VCaP (cell line): ENCODE data around the gene PSMD12.

Experiments used
- H3K27ac ChIP-seq: fragments of 450-650 bp; 2 replicates; pipeline ENCODE4 v1.5.1; 2017
- CTCF ChIP-seq: fragments of 450-650 bp; conservative IDR thresholded peaks from 2 replicates; pipeline ENCODE4 v1.5.1; 2017; ENCODE audit warnings: mild to moderate bottlenecking, moderate library complexity

Gene PSMD12

GRCh38 chr17:67385122-67385988 lies 19.0 kb upstream of the PSMD12 start:
- TF ChIP-seq CTCF, result no peak
- H3K27ac ChIP-seq, result no peak overlapping the region

GRCh38 chr17:67381929-67382257 lies 15.5 kb upstream of the PSMD12 start:
- no peak for TF ChIP-seq CTCF
- H3K27ac ChIP-seq, result peak overlapping the region; percentile 48

GRCh38 chr17:67379251-67379630 lies 12.9 kb upstream of the PSMD12 start:
- no peak for TF ChIP-seq CTCF
- H3K27ac ChIP-seq, result no peak overlapping the region; the same call in 1 of the 2 replicates

- H3K27ac ChIP-seq, result peak overlapping the region; percentile 65
- peak; percentile 95 for TF ChIP-seq CTCF
These were observed 12.3 kb upstream of the PSMD12 start for GRCh38 chr17:67378454-67379250.

- no peak for TF ChIP-seq CTCF
- H3K27ac ChIP-seq, result peak overlapping the region; percentile 65
These were observed 11.4 kb upstream of the PSMD12 start for GRCh38 chr17:67377488-67378453.

GRCh38 chr17:67376737-67377487 lies 10.5 kb upstream of the PSMD12 start, which contains the start of gene PITPNC1:
Gene PITPNC1 (plus strand): TSS chr17:67377281.
- H3K27ac ChIP-seq, result peak within 1 kb of the TSS; percentile 65
- no peak for TF ChIP-seq CTCF
